HG03521 (cell line): ENCODE results near the gene SHLD3.
A peak's percentile ranks its signal among the peaks of the same experiment; 100 is the strongest.
"Not testable (repeated sequence)": the region's sequence is repeated elsewhere in the genome, so short reads cannot be mapped to it uniquely, and the experiment has no call there.

Source experiments
- ATAC-seq: cut with Tn5 transposase; IDR thresholded peaks from one replicate; pipeline ENCODE4 v1.9.1; 2021; ENCODE audit warnings: mild to moderate bottlenecking, moderate library complexity; ENCODE audit not compliant: unreplicated experiment

Gene SHLD3, protein sequence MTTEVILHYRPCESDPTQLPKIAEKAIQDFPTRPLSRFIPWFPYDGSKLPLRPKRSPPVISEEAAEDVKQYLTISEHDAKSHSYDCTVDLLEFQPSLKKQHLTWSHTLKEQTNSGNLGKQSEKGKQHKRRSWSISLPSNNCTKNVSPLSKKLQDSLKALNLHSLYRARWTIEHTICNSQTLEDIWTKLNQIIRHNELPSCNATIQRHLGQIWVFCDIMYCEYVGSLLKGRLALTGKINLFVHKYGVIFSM

GRCh38 chr5:65624571-65625555 is at the start of gene SHLD3, which contains the start of gene TRAPPC13:
TSS of gene SHLD3 (plus strand) at chr5:65625027. CDS start at chr5:65629588, 4,561 bp downstream.
TSS of gene TRAPPC13 (plus strand) at chr5:65625027. CDS start at chr5:65625061, 34 bp downstream.
- ATAC-seq: peak; percentile 67

GRCh38 chr5:65577141-65577540 is 47.7 kb upstream of the SHLD3 start:
- ATAC-seq: no peak

DNA sequence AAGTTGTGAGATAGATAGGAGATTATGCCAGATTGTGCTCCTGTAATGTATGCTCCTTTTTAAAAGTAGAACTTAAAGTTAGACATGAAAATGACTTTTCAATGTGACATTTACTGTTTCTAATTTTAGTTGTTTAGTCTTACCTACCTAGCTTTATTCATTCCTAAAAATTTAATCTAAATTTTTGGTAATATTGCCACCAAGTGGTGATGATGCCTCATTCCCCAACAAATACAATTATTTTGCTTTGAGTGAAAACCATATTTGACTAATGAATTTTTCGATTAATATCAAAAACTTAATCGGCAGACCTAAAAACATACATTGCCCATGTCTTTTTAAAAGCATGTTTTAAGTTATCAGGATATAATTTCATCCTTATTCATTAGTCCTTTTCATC is 36.1 kb upstream of the SHLD3 start:
- ATAC-seq: no peak

DNA sequence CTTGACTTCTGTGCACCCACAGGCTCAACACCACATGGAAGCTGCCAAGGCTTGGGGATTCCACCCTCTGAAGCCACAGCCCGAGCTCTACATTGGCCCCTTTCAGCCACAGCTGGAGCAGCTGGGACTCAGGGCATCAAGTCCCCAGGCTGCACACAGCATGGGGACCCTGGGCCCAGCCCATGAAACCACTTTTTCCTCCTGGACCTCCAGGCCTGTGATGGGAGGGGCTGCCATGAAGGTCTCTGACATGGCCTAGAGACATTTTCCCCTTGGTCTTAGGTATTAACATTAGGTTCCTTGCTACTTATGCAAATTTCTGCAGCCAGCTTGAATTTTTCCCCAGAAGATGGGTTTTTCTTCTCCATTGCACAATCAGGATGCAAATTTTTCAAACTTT is 23.1 kb upstream of the SHLD3 start:
- ATAC-seq: not testable (repeated sequence)

DNA sequence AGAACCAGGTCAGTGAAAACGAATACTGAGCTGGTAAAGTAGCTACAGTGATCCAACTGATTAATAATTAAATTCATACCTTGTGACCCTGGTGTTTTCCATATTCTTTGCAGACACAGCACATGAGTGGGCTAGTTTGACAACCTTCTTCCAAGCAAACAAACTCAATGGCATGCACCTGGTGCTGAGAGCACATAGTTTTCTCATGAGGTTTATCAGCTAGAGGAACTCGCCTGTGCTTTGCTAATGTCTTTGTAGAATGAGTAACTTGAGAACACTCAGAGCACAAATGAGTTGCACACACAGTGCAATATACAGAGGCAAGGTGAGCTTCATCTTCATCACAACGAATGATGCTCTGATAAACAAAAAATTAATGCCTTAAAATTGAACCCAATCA is 13.3 kb upstream of the SHLD3 start:
- no peak for ATAC-seq

GRCh38 chr5:65612298-65612907 is 12.4 kb upstream of the SHLD3 start:
- ATAC-seq: no peak

- no peak for ATAC-seq
Measured at GRCh38 chr5:65620021-65620420, 4.8 kb upstream of the SHLD3 start.

DNA sequence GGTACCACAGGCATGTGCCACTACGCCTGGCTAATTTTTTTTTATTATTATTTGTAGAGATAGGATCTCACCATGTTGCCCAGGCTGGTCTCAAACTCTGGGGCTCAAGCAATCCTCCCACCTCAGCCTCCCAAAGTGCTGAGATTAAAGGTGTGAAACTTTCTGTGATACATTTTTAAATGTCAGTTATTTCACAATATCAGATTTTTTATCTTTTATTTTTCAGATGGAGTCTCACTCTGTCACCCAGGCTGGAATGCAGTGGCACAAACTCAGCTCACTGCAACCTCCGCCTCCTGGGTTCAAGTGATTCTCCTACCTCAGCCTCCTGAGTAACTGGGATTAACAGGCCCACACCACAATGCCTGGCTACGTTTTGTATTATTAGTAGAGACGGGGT is 2.9 kb upstream of the SHLD3 start:
- ATAC-seq: not testable (repeated sequence)

- no peak for ATAC-seq
Measured at GRCh38 chr5:65623482-65623881, 1.3 kb upstream of the SHLD3 start.

DNA sequence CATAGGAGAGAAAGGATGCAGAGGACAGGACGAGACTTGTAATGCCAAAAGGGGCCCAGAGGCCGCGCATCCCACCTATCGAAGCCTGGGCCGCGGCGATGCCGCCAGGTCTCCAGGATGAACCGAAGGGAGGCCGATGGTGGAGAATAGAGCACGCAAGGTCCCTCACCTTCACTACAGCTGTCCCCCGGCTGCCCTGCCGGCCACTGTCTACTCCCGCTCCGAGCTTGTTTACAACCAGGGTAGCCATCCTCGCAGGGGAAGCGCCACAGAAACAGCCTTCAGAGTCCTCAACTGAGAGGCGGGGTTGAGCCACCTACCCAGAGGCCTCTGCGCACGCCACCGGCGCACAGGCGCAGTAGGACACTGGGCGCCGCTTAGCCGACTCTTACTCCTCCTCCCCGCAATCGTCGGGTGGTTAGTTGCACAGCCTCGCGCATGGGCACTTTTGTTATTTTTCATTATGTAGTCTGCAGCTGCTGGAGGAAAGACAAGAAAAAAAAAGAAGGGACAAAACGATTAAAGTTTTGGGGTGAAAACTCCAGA is 729 bp upstream of the SHLD3 start, which contains the start of gene TRIM23:
TSS of gene TRIM23 (minus strand) at position 309 of the 546 bp plus-strand sequence. CDS start at position 250, 59 bp downstream.
- ATAC-seq: peak; percentile 92

GRCh38 chr5:65625743-65626142 is 916 bp downstream of the SHLD3 start:
- ATAC-seq: no peak

- no peak for ATAC-seq
Measured at GRCh38 chr5:65630981-65631380, 6.2 kb downstream of the SHLD3 start.

GRCh38 chr5:65640240-65640639 is 15.4 kb downstream of the SHLD3 start:
- no peak for ATAC-seq

- ATAC-seq: no peak
Measured at GRCh38 chr5:65646938-65647337, 22.1 kb downstream of the SHLD3 start.

DNA sequence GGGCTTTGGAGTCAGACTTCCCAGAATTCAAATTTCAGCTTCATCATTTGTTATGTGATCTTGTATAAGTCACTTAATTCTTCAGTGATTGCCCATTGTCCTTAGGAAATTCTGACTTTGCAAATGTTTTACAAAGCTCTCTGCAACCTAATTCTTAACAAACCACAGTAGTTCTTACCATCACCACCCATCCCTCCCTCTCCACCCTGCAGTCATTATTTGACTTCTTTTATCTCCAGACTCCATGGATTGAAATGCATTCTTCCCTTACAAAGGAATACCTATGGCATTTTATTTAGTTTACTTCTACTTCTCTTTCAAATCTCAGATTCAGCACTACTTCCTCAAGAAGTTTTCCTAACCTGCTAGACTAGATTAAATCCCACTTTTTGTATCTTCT is 23.1 kb downstream of the SHLD3 start:
- ATAC-seq: no peak

DNA sequence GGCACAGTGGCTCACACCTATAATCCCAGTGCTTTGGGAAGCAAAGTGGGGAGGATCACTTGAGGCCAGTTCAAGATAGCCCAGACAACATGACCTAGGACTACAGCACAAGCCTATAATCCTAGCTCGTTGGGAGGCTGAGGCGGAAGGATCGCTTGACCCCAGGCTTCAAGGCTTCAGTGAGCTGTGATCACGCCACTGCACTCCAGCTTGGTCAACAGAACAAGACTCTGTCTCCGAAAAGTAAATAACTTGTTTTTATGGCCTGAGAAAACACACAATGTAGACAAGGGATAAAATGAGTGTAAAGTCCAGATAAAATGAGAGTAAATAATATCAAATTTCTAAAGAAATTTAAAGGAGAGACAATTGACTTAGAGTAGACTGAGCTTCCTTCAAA is 26.3 kb downstream of the SHLD3 start:
- ATAC-seq: no peak

- ATAC-seq: no peak
Measured at GRCh38 chr5:65654713-65655112, 29.9 kb downstream of the SHLD3 start.

- ATAC-seq: no peak
Measured at GRCh38 chr5:65663804-65664521, 39.1 kb downstream of the SHLD3 start.

DNA sequence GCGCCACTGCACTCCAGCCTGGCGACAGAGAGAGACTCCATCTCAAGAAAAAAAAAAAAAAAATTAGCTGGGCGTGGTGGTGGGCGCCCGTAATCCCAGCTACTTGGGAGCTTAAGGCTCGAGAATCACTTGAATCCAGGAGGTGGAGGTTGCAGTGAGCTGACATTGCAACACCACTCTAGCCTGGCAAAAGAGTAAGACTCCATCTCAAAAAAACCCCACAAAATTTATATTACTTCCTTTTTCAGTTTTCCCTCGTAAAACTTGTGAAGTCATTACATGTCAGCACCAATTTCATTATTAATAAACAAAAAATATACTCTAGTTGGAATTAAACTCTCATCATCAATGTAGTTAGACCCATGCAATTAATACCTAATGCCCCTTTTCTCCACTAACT is 43.9 kb downstream of the SHLD3 start:
- ATAC-seq: no peak

GRCh38 chr5:65672796-65673195 is 48.0 kb downstream of the SHLD3 start:
- no peak for ATAC-seq
